HG02588 (cell line): ENCODE results near the gene SLC25A53.
"Not testable (repeated sequence)": the region's sequence is repeated elsewhere in the genome, so short reads cannot be mapped to it uniquely, and the experiment has no call there.

Source experiments
- ATAC-seq: cut with Tn5 transposase; IDR thresholded peaks from one replicate; pipeline ENCODE4 v1.9.1; 2021; ENCODE audit warnings: mild to moderate bottlenecking, moderate library complexity; ENCODE audit not compliant: unreplicated experiment

The SLC25A53 gene

DNA sequence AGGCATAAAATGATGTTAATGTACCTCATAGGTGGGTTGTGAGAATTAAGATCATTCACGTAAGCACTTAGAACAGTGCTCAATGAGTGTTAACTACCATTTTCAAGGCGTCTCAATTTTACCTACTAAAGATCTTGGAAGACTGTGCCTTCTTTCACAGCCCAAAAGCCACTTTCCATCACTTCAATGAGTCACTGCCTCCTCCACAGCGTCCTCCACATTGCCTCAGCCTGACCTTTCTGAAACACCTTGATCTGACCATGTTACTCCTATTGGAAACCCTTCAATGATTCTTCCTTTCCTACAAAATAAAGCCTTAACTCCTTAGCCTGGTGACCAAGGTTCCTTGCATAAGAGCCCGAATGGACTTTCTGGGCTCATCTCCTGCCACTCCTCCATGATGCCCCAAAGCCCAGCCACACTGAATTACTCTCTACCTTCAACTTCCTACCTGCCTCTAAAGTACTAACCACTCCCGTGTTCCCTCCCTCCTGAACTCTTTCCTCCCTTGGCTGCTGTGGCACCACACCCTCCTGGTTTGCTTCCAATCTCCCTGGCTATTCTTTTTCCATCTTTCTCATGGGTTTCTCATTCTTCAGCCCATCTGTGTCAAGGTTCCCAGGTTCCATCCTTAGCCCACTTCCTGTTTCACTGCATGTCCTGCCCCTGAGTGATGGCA, 22.1 kb downstream of the SLC25A53 start:
- ATAC-seq: no peak

DNA sequence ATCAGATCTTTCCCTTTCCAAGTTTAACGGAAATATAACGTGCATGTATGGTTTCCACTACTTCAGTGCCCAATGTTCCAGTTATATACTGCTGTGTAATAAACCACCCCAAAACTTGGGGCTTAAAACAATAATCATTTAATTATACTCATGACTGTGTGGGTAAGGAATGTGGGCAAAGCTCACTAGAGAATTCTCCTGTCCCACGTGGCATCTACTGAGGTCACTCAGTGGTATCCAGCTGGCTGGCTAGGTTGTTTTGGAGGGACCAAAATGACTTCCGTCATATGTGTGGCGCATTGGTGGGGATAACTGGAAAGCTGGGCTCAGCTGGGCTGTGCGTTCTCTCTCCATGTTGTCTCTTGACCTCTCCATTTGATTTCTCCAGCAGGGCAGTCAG, 26.0 kb downstream of the SLC25A53 start:
- ATAC-seq: no peak

DNA sequence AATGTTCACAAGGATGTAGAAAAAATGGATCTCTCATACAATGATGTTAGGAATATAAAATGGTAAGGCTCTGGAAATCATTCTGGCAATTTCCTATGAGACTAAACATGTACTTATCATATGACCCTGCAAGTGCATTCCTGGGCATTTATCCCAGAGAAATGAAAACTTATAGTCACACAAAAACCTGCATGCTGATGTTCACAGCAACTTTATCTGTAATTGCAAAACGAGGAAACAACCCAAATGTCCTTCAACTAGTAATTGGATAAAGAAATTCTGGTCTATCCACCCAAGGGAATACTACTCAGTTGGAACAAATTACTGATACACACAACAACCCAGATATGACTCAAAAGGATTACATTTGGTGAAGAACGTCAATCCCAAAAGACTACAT, 30.0 kb downstream of the SLC25A53 start:
- no peak for ATAC-seq

DNA sequence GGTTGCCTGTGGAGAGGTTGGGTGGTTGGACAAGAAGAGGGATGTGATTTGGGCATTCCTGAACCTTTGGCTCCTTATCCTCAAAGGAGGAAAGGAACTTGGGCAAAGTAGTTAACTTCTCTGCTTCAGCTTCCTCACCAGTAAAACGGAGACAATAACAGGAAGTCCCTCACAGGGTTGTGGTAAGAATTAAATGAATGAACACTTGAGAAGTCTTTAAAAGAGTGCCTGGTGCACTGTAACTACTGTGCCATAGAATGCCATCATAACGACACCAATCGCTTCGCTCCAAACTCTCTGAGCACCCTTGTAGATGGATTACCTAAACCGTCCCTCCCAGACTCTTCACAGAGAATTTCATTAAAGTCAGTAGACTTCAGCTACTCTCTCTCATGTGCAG, 34.0 kb downstream of the SLC25A53 start:
- no peak for ATAC-seq

- ATAC-seq: no peak
These were observed 38.0 kb downstream of the SLC25A53 start for GRCh38 chrX:104118765-104119164.

GRCh38 chrX:104117759-104118158, 39.0 kb downstream of the SLC25A53 start:
- no peak for ATAC-seq

- peak; percentile 45 for ATAC-seq
These were observed 43.4 kb downstream of the SLC25A53 start for GRCh38 chrX:104113222-104113965.

DNA sequence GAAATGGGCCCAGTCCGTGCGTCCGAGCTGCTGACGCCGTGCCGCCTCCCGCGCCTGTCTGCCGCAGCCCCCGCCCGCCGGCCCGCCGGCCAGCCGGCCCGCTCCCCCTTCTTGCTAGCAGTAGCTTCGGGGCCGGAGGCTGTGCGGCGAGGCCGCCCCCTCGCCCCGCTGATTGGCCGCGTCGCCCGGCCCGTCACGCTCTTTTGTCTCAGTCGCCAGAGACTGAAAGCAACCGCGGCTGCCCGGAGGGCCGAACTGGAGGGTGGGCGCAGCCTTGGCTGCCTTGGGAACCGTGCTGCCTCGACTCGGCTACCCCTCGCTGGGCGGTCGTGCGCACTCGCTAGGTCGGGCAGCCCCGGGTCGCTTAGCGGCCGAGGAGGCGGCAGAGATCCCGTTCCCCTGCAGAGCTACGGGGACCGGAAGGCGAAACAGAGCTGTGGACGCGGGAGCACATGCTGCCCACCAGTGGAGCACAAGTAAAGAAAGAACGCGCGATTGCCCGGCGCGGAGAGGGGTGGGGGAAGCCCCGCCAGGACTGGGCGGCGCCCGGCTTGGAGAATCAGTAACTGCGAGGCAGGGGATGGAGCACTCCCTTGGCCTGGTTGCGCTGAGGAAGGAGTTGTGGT, 44.4 kb downstream of the SLC25A53 start, which contains the start of gene ZCCHC18:
ZCCHC18 (plus strand) TSS at position 198 of the 626 bp plus-strand sequence. CDS start 1,589 bp downstream, outside the sequence.
- peak; percentile 78 for ATAC-seq

DNA sequence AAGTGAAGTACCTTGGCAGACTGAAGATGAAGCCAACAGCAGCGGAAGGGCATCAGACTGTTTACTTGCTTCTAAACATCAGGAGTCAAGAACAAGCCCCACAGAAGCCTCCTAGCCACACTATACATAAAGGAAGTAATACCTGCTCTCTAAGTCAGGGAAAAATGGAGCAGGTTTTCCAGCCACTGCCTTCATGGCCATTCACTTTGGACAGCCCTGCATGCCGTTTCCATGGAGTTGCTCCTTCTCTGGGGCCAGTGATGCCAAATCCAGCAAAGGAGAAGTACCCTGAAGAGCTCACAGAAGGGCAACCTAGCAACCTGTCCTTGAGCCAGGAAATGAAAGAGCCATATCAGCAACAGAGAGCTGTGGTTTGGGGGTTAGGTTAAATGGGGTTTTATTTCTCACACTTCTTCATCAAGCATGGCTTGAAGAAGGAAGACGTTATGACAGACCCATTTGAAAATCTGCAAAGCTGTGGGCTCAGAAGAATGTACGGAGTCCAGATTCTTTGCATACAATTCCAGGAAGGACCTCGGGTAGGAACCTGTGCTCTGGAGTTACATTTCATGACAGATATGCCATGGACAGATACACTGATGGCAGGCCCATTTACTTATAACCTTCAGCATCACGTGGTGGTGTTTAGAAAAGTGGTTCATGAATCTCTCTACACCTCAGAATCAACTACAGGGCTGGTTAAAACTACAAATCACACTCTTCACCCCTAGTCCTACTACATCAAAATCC, 46.1 kb downstream of the SLC25A53 start:
- ATAC-seq: not testable (repeated sequence)

- no peak for ATAC-seq
These were observed 47.9 kb downstream of the SLC25A53 start for GRCh38 chrX:104108955-104109354.

DNA sequence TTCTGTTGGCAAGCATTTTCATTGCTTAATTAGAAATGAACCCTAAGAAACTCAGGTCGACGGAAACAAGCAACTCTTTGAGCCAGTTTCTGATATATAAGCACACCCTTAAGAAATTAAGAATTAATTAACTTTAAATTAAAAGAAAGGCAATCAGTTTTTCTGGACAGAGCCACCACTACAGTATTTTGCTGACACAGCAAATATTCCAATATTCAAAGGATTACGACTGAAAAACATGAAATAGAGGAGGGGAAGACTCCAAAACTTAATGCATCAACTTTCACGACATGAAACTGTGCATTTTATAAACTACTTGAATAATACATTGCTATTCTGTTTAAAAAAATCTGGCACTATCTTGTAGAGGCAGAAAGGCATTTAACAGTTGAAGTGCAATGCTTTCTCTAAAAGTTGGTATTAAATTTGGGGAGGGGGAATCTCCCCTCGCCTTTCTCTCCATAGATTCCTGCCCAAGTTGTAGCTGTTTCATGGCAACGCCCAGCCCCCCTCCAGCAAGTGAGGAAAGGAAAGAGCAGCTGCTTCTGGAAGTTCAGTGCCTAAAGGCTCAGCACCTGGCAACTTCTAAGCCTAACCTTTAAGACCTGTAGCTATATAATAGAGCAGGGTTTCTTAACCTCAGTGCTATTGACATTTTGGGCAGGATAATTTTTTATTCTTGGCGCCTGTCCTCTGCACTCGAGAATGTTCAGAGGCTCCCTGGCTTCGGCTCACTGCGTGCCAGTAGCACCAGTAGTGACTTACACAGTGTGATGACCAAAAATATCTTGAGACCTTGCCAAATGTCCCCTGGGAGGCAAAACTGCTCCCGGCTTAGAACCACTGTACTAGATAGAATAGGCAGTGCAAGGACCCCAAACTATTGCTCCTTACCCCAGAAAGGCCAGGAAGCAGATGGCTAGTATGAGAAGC, 51.2 kb downstream of the SLC25A53 start:
- no peak for ATAC-seq

DNA sequence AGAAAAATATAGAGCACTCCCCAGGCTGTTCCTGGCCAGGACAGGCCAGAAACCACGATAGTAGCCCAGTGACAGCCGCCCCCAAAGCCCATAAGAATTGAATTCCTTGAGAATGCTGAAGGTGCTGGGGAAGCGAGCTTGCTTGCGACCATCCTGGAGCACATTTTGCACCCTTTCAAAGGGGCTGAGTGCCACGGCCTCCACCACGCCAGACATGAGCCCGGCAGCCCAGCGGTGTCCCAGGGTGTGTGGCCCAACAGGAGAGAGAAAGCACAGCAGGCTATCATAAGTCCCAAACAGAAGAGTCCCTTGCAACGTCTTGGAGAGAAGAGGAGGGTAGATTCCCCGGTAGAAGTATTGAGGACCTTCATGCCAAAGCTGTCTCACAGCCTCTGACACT, 52.1 kb downstream of the SLC25A53 start:
- no peak for ATAC-seq

GRCh38 chrX:104098919-104099318, 57.9 kb downstream of the SLC25A53 start:
- no peak for ATAC-seq

DNA sequence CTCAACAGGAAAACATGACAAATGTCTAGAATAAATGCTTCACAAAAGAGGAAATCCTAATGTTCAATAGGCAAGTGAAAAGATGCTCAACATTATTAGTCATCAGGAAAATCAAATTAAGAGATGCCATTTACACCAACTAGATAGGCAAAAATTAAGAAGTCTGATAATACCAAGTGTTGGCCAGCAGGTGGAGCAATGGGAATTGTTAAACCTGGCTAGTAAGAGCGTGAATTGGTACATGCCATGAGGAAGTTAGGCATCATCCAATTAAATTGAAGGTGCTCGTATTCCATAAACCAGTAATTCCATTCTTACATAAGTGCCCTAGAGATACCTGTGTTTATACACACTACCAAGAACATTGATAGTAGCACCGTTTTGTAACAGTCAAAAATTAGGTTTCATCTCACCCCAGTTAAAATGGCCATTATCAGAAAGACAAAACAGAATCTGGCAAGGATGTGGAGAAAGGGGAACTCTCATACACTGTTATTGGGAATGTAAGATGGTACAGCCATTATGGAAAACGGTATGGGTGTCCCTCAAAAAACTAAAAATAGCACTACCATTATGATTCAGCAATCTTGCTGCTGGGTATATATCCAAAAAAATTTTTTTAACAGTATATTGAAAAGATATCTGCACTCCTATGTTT, 58.5 kb downstream of the SLC25A53 start:
- ATAC-seq: peak; percentile 65

DNA sequence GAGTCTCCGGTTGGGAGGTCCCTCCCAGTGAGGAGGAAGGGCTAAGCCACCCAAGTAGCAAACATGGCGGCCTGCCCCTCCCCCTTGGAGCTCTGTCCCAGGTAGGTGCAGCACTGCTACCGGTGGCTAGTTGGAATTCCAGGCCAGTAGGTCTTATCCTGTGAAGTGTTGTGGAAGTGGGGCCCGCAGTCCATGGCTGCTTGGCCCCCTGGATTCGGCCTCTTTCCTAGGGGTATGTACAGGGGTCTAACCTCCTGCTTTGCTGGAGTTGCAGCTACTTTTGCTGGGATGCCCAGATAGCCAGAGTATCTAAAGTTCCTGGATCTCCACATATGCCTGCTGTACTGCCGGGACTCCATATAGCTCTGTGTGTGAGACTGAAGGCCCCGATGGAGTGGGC, 70.9 kb downstream of the SLC25A53 start:
- ATAC-seq: no peak

DNA sequence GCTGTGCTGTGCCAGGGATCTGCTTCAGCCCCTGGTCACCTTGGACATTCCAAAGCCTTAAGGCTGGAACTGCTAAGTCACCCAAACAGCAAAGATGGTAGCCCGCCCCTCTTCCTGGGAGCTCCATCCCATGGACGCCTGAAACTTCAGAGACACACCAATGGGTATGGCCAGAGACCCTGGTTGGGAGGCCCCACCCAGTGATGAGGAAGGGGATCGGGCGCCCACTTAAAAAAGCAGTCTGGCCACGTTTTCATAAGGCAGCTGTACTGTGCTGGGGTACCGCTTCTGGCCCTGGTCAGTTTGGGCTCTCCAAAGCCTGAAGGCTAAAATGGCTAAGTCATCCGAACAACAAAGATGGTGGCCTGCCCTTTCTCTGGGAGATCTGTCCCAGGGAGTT, 71.3 kb downstream of the SLC25A53 start:
- ATAC-seq: no peak

- ATAC-seq: no peak
These were observed 72.1 kb downstream of the SLC25A53 start for GRCh38 chrX:104084534-104085277.

DNA sequence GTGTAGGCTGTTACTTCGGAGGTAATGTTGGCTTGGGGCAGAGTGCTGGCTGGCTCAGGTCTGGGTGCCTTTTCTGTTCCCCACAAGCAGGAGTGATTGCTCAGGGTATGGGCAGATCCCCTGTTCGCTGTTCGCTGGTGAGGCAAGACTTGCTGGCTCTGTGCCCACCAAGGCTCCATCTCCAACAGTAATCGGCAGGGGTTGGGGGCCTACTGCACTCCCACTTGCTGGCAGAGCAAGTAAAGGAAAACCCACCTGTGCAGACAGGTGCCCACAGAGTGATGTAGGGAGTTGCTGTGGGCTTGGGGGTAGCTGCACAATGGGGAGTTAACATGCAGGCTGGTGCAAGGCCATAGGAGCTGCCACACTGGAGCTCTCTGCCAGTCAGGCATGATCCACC, 72.7 kb downstream of the SLC25A53 start:
- ATAC-seq: no peak

DNA sequence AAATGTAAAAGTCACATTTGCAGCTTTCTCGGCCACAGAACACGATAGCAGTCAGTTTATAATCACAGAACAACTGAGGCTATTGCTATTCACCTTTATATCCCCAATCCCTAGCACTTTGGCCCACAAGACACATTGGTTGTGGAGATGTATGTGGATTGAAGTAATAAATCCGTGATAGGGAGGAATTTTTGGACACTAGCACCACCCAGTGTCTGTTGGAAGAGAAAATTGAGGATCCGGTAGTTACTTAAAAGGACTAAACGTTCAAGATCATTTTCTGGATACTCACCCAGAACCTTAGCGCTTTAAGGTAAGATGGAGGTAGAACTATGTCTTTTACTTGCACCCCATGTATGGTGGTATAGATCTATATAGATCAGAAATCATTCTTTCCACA, 79.0 kb downstream of the SLC25A53 start:
- ATAC-seq: not testable (repeated sequence)
